ENCODE data around the gene VDAC1.

Gene VDAC1

DNA sequence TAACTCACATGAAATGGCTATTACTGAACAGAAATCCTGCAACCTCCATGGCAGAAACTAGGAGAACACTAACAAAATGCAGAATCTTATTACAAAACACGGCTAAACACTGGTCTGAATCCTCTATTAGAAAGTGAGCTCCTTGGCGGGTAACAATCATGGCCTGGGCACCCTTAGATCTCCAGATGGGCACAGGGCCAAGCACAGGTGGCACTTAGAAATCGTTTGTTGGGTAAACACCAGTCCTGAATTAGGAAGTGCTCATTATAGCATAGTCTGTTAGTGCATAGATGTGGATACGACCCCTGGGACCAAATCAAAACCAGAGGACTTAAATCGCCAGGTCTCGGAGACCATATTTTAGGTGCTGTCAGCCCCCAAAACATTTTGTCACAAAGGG lies 14.4 kb downstream of the VDAC1 start:
- DNase-seq (ENCODE audit: low read depth): no peak
- no peak overlapping the region for H3K4me3 ChIP-seq (ENCODE audit: low read length)
- TF ChIP-seq, protein P1, sequence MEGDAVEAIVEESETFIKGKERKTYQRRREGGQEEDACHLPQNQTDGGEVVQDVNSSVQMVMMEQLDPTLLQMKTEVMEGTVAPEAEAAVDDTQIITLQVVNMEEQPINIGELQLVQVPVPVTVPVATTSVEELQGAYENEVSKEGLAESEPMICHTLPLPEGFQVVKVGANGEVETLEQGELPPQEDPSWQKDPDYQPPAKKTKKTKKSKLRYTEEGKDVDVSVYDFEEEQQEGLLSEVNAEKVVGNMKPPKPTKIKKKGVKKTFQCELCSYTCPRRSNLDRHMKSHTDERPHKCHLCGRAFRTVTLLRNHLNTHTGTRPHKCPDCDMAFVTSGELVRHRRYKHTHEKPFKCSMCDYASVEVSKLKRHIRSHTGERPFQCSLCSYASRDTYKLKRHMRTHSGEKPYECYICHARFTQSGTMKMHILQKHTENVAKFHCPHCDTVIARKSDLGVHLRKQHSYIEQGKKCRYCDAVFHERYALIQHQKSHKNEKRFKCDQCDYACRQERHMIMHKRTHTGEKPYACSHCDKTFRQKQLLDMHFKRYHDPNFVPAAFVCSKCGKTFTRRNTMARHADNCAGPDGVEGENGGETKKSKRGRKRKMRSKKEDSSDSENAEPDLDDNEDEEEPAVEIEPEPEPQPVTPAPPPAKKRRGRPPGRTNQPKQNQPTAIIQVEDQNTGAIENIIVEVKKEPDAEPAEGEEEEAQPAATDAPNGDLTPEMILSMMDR (conservative IDR thresholded peaks at IDR 0.05; ENCODE audit: low read depth, low read length): no peak

DNA sequence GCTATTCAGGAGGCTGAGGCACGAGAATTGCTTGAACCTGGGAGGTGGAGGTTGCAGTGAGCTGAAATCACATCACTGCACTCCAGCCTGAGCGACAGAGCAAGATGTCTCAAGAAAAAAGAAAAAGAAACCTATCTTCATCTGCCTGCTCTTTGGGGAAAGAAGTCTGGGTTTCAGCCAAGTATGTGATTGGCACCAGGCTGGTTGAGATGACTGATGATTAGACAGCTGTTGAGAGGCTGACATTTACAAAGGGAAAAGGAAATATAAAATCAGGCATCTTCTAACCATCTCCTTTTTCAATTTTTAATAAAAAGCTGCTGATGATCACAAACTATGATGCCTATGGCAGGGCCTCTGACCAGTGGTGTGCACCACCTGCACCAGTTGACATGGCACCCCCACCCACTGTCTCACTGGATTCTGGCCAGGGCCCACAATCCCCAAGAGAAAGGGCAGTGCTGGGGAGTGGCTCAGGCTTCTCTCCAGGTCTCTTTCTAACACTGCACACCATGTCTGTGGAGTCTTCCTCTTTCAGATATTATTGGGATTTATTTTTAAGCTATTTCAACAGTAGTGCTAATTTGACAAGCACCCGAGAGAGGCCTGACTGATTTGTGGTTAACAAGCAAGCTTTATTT lies 19.1 kb downstream of the VDAC1 start:
- TF ChIP-seq, protein P1 (conservative IDR thresholded peaks at IDR 0.05; ENCODE audit: low read depth, low read length): no peak
- no peak overlapping the region for H3K4me3 ChIP-seq (ENCODE audit: low read length)
- no peak for DNase-seq (ENCODE audit: low read depth)

DNA sequence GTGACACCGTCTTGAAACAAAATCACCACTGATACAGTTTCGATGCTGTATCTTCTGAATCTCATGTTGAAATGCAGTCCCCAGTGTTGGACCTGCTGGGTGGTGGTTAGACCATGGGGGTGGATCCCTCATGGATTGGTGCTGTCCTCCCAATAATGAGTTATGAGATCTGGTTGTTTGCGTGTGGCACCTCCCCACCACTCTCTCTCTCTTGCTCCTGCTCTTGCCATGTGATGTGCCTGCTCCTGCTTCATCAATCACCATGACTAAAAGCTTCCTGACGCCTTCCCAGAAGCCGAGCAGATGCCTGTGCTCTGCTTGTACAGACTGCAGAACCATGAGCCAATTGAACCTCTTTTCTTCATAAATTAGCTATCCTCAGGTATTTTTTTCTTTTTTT lies 21.1 kb downstream of the VDAC1 start:
- H3K4me3 ChIP-seq (ENCODE audit: low read length): no peak overlapping the region
- no peak for DNase-seq (ENCODE audit: low read depth)
- TF ChIP-seq, protein P1 (conservative IDR thresholded peaks at IDR 0.05; ENCODE audit: low read depth, low read length): no peak

- no peak overlapping the region for H3K4me3 ChIP-seq (ENCODE audit: low read length)
- TF ChIP-seq, protein P1 (conservative IDR thresholded peaks at IDR 0.05; ENCODE audit: low read depth, low read length): no peak
- DNase-seq (ENCODE audit: low read depth): no peak
These were observed 23.1 kb downstream of the VDAC1 start for GRCh38 chr5:133981714-133982113.

DNA sequence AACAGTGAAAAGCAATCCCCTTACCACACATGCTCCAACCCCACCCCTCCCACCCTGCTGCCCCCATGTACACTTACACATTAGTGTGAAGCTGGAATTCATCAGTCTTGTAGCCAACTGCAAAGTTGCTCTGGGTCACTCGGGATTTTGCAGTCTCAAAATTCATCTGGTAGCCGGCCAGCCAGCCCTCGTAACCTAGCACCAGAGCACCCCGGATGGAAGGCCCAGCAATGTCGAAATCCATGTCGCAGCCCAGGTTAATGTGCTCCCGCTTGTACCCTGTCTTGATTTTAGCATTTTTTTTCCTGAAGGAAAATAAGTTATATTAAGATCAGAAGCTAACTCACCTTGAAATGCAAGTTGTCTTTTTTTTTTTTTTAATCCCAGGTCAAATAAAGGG lies 24.1 kb downstream of the VDAC1 start:
- no peak for DNase-seq (ENCODE audit: low read depth)
- H3K4me3 ChIP-seq (ENCODE audit: low read length): no peak overlapping the region
- TF ChIP-seq, protein P1 (conservative IDR thresholded peaks at IDR 0.05; ENCODE audit: low read depth, low read length): no peak

GRCh38 chr5:133978943-133979342 lies 25.8 kb downstream of the VDAC1 start:
- TF ChIP-seq, protein P1 (conservative IDR thresholded peaks at IDR 0.05; ENCODE audit: low read depth, low read length): no peak
- DNase-seq (ENCODE audit: low read depth): no peak

GRCh38 chr5:133977858-133978257 lies 26.9 kb downstream of the VDAC1 start:
- TF ChIP-seq, protein P1 (conservative IDR thresholded peaks at IDR 0.05; ENCODE audit: low read depth, low read length): no peak
- no peak overlapping the region for H3K4me3 ChIP-seq (ENCODE audit: low read length)
- DNase-seq (ENCODE audit: low read depth): no peak

More at GRCh38 chr5:133978943-133979342, 25.8 kb downstream of the VDAC1 start:
- H3K4me3 ChIP-seq (ENCODE audit: low read length): no peak overlapping the region
